ENCODE results near the gene CA10.

DNA sequence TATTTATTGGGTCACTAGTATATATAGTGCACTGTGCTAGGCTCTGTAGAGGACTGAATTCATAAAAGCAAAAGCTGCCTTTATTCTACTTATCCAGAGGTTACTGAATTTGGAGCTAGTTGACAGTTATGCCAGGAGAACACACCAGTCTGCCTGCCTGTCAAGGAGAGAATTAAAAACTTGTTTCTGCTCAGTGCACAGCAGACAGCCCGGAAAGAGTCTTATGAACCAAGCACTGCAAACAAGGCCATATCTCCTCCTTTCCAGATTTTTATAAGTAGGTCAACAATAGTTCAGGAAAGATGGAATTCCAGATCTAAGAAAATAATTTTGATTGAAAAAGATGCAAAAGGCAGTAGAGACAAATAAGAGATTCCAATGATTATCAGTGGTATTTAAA, 267.8 kb downstream of the CA10 start:
- TF ChIP-seq, protein P1, sequence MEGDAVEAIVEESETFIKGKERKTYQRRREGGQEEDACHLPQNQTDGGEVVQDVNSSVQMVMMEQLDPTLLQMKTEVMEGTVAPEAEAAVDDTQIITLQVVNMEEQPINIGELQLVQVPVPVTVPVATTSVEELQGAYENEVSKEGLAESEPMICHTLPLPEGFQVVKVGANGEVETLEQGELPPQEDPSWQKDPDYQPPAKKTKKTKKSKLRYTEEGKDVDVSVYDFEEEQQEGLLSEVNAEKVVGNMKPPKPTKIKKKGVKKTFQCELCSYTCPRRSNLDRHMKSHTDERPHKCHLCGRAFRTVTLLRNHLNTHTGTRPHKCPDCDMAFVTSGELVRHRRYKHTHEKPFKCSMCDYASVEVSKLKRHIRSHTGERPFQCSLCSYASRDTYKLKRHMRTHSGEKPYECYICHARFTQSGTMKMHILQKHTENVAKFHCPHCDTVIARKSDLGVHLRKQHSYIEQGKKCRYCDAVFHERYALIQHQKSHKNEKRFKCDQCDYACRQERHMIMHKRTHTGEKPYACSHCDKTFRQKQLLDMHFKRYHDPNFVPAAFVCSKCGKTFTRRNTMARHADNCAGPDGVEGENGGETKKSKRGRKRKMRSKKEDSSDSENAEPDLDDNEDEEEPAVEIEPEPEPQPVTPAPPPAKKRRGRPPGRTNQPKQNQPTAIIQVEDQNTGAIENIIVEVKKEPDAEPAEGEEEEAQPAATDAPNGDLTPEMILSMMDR (IDR thresholded peaks at IDR 0.05) = no peak
- TF ChIP-seq POLR2A (IDR thresholded peaks at IDR 0.05) = no peak

Measured in sigmoid colon (tissue), 3 donors.